HG02970 (cell line): ENCODE data around the gene FGF1.
"Not testable (repeated sequence)": the region's sequence is repeated elsewhere in the genome, so short reads cannot be mapped to it uniquely, and the experiment has no call there.

Experiments used
- ATAC-seq: cut with Tn5 transposase; IDR thresholded peaks from one replicate; pipeline ENCODE4 v1.9.1; 2021; ENCODE audit warnings: mild to moderate bottlenecking, moderate library complexity, moderate number of reproducible peaks; ENCODE audit not compliant: unreplicated experiment, low FRiP score

FGF1 gene

DNA sequence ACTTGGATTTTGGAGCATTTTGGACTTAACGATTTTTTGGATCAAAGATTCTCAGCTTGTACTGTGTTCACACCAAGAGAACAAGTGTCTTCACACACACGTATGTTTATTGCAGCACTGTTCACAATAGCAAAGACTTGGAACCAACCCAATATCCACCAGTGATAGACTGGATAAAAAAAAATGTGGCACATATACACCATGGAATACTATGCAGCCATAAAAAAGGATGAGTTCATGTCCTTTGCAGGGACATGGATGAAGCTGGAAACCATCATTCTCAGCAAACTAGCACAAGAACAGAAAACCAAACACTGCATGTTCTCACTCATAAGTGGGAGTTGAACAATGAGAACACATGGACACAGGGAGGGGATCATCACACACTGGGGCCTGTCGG, 37.8 kb downstream of the FGF1 start:
- ATAC-seq = not testable (repeated sequence)

DNA sequence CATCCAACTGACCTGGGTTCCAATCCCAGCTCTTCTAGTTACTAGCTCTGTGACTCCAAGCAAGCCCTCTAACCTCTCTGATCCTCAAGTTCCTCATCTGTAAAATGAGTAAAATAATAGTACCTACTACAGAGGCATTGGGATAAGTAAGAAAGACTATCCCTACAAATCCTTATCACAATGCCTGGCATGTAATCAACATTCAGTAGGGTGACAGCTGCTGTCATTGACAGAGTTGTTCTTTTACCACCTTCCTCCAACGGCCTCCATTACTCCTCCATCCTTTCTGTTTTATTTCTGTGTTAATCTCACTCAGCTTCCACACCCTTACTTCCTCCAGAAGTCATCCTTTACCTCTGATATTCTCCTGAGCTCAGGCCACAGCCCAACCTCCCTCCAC, 40.4 kb downstream of the FGF1 start:
- no peak for ATAC-seq

DNA sequence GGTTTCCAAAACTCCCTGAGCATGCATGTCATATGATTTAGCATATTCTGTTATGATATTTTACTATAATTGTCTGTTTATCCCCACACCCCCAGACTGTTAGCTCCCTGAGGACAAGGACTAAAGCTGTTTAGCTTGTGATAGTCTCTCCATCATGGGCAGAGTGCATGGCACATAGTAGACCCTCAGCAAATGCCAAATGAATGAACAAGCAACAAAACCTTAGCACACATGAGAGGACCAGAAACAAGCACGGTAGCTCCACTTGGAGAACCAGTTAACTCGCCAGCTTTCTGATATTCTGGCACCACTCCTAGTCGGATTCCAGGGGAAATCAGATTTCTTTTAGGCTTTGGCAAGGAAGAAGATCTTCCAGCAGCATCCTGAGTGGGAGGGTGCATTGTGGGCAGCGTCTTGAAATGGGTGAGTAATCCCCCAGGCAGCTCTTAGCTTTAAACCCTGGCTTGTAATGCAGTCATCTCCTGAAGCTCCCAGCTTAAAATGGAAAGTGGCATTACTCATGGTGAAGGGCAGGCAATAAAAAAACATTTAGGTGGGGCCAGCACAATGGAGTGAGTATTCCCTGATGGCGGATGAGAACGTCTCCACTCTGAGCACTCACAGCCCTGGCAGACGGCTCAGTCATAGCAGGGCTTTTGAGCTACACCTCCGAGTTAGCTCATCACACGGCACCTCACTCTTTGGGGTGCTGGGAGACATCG, 41.1 kb downstream of the FGF1 start:
- ATAC-seq = no peak

DNA sequence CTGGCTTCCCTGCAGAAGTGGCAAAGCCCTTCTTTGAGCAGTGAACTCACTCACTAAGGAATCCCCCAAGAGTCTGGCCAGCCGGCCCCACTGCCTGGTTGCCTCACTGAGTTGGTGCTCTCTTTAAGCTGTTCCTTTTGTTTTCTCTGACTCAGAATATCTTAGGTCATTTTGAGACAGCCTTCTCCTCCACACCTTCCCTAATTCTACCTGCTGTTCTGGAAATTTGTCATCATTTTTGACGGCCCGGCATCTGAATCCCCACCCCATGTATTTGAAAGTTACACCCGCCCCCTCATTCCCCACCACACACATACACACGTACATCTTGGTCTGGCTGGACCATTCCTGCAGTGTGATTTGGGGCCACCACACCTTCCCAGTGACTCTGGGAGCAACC, 41.8 kb downstream of the FGF1 start:
- no peak for ATAC-seq

DNA sequence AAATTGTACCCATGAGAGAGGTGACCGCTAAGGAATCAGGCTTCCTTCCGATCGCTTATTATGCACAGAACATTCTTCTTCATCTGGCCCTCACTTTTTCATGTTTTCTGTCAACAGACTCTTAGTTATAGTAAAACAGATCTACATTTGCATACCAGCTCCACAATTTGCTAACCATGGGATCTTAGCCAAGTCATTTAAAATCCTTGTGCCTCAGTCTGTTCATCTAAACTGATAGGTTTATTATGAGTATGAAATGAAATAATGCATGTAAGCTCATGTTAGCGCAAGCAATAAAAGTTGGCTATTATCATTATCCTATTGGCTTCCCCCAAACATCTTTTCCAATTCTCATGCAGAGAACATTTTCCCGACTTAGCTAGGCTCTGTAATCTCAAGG, 42.3 kb downstream of the FGF1 start:
- ATAC-seq = no peak

DNA sequence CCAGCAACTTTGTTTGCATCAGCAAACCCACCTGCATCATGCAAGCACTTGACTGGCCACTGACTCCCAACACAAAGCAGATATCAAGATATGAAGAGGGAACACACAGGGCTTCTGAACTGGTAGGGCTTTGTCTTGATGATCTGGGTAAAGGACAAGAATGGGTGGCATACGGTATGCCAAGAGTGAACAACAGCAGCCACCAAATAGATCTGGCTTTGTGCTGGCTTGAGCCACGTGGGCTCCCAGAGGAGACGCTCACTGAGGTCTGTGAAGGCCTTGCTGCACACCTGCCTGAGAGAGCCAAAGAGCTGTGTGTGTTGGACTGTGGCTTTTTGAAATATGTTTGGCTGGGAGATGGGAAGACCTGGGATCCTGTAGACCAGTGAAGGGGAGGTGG, 43.5 kb downstream of the FGF1 start:
- ATAC-seq = no peak

DNA sequence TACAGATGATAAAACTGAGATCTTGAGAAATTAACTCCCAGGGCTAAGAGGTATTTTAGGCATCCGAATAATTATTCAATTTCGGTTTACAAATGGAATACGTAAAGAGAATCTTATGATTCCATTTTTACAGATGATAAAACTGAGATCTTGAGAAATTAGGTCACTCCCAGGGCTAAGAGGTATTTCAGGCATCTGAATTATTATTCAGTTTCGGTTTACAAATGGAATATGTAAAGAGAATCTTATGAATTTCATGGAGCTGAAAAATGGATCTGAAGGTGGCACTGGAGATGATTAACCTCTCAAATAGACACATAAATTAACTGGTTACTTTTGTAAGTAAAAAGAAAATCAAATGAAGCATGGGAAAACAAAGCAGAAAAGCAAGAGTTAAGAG, 44.2 kb downstream of the FGF1 start:
- no peak for ATAC-seq

DNA sequence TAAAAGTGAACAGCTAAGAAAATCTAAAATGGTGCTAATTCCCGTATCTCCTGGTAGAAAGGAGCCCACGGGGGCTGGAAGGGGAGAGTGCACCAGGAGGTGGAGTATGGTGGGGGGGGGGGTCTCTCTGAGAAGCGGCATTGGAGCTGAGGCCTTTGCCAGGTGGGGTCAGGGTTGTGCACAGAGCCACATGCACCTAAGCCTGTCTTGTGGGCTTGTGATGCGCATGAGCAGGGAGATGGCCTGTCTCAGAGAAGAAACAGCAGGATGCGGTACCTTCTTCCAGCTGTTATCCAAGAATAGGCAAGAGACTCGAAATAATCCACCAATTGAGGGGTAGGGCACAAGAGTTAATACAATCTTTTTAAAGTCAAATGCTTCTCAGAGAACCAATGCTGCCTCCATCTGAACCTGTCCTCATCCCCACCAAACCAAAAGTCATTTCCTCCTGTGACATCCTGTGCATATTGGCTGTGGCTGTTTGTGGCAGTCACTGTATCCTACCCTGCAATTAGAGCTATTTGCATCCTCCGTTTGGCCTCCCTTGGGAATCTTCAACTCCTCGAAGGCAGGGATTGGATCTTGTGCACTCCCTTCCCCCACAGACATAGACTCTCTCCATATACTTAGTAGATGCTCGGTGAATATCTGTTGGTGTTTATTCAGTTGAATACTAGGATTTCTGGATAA, 45.4 kb downstream of the FGF1 start:
- ATAC-seq = no peak

DNA sequence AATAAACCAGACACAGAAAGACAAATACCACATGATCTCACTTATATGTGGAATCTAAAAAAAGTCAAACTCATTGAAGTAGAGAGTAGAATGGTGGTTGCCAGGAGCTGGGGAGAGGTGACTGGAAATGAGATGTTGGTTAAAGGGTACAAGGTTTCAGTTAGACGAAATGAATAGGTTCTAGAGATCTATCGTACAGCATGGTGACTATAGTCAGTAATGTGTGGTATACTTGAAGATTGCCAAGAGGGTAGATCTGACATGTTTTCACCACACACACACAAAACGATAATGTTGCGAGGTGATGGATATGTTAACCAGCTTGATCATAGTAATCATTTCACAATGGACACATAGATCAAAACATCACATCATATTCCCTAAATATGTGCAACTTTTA, 46.4 kb downstream of the FGF1 start:
- ATAC-seq = no peak

DNA sequence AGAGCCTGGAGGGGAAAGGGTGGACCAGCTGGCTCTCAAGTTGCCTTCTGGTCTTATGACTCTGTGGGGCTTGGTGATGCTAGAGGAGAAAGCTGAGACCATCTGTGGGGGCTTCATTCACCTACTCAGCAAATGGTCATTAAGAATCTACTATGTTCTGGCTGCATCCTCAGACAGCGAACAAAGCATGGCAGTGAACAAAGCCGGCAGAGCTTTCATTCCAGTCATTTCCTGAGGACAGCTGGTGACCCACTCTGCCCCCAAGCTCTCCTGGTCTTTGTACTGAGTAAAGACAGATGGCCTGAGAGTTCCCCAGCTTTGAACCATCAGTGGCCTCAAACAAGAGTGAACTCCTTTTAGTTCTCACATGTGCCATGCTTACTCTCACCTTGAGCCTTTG, 48.0 kb downstream of the FGF1 start:
- ATAC-seq = no peak

DNA sequence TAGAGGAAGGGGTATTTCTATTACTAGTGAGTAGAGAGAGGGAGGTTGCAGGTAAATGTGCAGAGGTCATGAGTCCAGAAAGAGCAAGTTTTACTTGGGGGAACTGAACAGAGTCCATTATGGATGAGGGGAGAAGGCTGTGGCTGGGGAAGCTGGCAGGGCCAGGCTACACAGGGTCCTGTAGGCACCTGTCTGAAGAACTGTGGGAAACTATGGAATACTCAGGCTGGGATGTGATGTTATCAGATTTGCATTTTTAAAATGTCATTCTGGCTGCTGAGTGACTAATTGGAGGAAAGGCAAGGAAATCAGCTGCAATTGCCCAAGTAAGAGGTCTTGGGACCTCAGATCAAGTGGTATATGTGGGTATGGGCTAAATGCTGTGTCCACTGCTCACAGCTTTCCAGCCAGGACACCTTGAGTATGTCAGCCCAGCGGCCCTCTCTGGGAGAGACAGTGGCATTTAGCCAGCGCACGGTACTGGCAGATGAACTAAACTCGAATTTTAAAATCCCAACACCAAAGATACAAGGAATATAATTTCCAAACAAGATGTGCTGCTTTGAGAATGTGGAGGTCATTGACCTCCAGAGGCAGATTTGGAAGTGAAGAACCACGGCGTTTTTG, 49.1 kb downstream of the FGF1 start:
- no peak for ATAC-seq

DNA sequence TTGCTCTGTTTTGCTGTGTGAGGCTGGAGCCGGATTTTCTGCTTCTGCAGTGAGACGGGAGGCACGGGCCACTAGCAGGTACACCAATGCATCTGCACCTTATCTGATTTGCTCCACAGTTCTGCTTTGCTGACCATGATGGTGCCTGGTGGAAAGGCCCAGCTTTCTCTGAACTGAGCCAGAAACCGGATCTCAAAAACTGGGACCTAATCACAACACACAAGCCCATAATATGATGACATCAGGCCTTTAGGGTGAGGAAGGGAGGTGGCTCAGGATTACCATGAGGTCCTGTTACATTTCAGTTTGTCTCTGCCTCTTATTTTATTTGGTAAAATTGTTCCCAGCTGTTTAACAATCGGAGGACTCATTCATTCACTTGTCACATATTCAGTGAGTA, 49.8 kb downstream of the FGF1 start:
- ATAC-seq = no peak

DNA sequence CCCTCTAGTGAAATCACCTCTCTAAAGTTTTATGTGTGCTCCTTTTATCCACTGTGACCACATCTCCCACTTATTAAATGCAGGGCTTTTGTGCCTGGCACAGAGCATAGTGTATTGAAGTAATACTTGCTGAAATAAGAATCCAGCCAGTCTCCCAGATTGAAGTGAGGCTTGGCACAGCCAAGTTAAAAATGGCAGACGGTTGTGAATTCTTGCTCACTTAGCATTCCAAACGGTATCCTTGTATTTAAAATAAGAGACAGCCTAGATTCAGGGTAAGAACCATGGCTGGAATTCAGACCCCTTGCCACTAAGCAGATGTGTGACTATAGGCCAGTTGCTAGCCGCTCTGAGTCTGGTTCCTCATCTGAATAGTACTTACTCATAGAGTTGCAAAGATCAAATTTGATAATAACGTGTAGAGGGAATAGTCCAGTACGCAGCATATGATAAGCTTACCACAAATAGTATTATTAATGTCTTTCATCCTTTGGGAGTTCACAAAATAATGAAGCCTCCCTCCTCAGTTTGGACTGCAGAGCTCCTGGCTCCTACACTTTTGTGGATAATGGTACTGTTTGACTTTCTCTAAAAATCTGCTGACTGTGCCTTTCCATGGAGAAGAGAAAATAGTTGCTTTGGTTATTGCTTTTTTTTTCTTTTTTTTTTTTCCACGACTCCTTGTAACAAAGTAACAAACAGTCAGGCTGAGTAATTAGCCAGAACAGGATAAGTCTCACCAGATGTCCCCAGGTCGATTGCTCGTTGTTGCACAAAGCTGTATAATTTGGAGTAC, 51.5 kb downstream of the FGF1 start:
- ATAC-seq = no peak

DNA sequence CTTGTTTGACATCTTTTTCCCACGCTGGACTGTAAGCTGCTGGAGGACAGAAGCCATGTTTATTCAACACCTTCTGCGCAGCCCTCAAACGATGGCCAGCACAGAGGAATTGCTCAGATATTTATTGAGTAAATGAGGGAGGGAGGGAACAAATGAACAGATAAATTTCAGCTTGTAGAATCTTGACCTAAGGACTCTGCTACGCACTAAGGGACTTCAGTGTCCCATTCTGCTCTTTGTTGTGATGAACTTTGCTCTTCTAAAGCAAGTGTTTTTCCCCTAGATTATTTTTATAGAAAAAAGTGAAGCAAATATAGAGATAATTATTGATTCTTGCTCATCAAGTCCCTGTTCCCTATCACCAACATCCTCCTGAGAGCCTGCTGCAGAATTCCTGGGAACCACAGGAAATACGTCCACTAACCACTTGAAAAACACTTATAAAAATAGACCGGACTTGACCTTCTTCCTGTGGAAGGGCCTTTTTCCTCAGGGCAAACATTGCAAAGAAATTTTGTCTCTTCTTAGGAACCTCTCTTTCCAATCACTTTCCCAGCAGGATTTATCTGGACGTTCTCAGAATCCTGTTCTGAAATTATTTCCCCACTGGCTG, 54.9 kb downstream of the FGF1 start:
- no peak for ATAC-seq

DNA sequence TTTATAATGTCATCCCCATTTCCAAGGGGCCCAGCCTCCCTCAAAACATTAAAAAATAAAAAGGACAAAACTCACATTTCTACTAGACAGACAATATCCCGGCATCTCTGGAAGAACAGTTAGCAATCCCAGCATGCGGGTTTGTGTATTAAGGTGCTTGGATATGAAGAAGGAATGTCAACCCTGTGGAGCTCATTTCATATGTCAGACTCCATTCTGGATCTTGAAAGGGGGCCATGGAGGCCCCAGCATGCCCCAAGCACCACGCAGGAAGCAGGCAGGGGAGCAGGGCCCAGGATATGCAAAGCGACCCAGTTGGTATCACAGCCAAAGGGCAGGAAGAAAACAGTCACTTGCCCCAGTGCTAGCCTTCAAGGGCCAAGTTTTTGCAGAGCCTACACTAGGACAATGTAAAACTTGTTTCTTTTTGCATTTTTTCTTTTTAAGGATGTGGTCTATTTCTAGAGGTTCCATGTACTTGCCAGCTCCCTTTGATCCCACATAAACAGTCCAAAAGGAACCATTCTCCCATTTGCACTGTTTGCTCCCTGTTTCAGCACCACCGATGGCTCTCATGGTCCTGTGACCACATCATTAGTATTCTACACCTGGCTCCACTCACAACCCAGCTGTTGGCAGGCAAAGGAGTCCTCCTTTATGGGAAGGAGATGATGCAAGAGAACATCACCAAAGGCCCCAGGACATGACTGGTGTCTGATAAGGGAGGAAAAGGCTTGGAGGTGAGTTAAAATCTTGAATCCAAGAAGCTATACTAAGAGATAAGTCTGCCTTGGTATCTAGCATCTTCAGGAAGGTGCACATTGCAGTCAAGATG, 58.3 kb downstream of the FGF1 start:
- no peak for ATAC-seq

DNA sequence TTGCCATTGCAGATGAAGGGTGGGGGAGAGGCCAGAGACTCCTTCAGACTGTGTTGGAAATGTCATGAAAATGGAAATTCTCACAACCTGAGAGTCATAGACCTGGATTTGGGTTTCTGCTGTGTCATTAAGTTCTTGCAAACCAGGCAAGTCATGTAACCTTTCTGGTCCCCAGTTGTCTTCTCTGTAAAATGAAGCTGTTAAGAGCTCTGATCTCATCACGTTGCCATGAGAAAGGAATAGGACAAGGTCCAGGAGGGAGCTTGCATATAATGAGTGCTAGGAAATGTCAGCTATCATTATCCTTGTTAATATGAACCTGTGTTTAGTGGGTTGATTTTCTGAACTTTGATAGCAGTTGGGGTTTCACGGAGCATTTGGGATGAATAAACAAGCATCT, 59.1 kb downstream of the FGF1 start:
- ATAC-seq = no peak

DNA sequence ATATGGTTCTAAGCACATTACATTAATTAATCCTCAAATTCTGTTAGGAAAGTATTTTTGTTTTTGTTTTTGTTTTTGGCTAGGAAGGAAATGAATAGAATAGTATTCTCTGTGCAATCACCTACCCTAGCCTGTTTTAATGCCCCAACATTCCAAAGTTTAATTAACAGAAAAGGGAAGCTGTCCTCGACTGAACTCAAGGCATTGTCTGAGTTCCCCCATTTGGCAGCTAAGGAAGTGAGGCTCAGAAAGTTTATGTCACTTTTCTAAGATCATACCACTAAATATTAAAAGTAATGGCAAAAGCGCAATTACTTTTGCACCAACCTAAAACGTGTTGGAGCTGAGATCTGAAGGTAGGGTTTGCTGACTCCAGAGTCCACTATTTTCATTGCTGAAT, 59.8 kb downstream of the FGF1 start:
- ATAC-seq = no peak

DNA sequence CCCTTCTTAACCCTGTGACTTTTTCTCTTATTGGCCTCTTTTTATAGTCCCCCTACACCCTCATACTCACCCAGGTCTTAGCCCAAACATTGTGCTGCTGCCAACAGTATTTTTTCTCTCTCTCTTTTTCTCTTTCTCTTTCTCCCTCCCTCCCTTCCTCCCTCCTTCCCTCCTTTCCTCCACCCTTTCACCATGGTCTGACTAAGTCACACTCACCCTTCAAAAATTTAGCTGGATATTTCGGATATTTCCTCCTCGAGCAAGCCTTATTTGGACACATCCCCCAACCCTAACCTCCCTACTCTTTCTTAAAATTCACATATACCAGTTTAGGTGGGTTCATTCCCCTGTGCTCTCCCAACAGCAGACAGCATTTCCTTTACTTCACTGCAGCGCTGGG, 64.7 kb downstream of the FGF1 start:
- ATAC-seq = no peak

DNA sequence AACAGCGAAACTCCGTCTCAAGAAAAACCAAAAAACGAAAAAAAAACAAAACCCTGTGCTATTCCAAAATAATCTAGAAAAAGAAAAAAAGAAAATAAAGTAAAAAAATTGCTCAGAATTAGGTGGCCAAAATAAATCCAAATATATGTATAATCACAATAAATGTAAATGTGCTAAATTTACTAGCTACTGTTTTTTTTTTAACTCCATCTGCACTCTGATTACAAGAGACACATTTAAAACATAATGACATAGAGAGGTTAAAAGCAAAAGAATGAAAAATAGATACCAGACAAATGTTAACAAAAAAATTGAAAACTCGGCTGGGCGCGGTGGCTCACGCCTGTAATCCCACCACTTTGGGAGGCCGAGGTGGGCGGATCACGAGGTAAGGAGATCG, 66.1 kb downstream of the FGF1 start:
- ATAC-seq = no peak

DNA sequence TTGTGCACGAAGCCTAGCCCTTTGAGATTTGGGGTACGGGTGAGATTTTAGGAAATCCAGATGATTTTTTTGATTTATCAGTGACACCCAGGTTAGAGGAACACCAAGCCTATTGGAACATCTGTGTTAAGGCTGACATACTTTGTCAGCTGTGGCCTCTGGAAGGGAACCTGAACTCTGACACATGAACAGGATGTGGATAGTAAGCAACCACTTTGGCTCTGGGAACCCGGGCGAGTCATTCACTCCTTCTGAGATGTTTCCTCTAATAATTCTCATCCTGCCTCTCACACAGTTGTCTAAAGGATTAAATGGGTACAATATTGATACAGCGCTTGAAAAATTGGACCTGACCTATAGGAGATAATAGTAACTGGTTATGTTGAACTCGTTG, 67.8 kb downstream of the FGF1 start:
- ATAC-seq = no peak
